Calu3 (cell line): ENCODE results near the gene TRDN. TPM values are rescaled to one million over a fixed set of nuclear protein-coding genes. Genes with fewer than 3 reads are reported as not detected.

Source experiments
- BruUV-seq: library from RNA; stranded (reverse); fragments of 400-500 nt; replicated peaks from 2 replicates; lab custom pipeline; 2021; lab: Mats Ljungman, UMichigan
- CTCF ChIA-PET: fragments of 300-600 bp; sonication (Branson Sonifier 250); formaldehyde crosslinking; loops from one replicate; lab custom pipeline; 2022; ENCODE audit warnings: antibody characterized with exemption; lab: Charles Lee
- DNase-seq: peaks from one replicate; pipeline ENCODE4 v3.0.0; 2022
- H3K27ac Mint-ChIP-seq: one replicate; pipeline ENCODE4 v1.8.0; 2022; ENCODE audit warnings: mixed read lengths; ENCODE audit not compliant: unreplicated experiment
- H3K27me3 Mint-ChIP-seq: one replicate; pipeline ENCODE4 v1.8.0; 2022; ENCODE audit warnings: mixed read lengths; ENCODE audit not compliant: unreplicated experiment
- H3K36me3 Mint-ChIP-seq: one replicate; pipeline ENCODE4 v1.8.0; 2022; ENCODE audit warnings: mild to moderate bottlenecking, moderate library complexity, mixed read lengths; ENCODE audit not compliant: insufficient read depth, unreplicated experiment
- H3K4me1 Mint-ChIP-seq: one replicate; pipeline ENCODE4 v1.8.0; 2022; ENCODE audit warnings: mild to moderate bottlenecking, low read depth, mixed read lengths; ENCODE audit not compliant: unreplicated experiment
- H3K4me3 Mint-ChIP-seq: one replicate; pipeline ENCODE4 v1.8.0; 2022; ENCODE audit warnings: mild to moderate bottlenecking, low read depth, moderate library complexity, mixed read lengths; ENCODE audit not compliant: unreplicated experiment
- H3K9me3 Mint-ChIP-seq: one replicate; pipeline ENCODE4 v1.8.0; 2022; ENCODE audit warnings: low read depth, mixed read lengths; ENCODE audit not compliant: unreplicated experiment
- intact Hi-C: fragments of 100-400 bp; cut with micrococcal nuclease; formaldehyde crosslinking; loops from one replicate; pipeline ENCODE4 v1.10.0; 2022; ENCODE audit not compliant: unreplicated experiment
- total RNA-seq: library from RNA; stranded (reverse); gene quantifications from 2 replicates; pipeline ENCODE4 v1.2.3, GENCODE V29; 2022
- TF ChIP-seq, protein P1 (sequence below): fragments of 200-600 bp; IDR thresholded peaks from one replicate; pipeline ENCODE4 v1.8.0; 2022; ENCODE audit warnings: antibody characterized with exemption; ENCODE audit not compliant: unreplicated experiment

The TRDN gene
- total RNA-seq, 1 experiment from 2014 or later, result not detected

DNA sequence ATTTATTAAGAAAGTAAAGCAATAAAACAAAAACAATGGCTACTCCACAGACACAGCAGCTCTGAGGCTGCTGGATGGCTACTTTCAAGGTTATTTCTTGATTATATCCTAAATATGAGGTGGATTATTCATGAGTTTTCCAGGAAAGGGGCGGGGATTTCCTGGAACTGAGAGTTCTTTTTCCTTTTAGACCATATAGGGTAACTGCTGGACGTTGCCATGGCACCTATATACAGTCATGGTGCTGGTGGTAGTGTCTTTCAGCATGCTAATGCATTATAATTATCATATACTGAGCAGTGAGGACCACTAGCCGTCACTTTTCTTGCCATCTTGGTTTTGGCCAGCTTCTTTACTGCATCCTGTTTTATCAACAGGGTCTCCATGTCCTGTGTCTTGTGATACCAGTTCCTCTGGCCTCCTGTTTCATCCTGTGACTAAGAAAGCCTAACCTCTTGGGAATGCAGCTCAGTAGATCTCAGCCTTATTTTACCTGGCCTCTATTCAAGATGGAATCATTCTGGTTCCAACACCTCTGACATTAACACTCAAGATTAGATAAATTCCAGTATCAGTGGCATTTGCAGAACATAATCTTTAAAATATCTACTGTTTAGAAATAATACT, 32.3 kb upstream of the TRDN start:
- TF ChIP-seq, protein P1, sequence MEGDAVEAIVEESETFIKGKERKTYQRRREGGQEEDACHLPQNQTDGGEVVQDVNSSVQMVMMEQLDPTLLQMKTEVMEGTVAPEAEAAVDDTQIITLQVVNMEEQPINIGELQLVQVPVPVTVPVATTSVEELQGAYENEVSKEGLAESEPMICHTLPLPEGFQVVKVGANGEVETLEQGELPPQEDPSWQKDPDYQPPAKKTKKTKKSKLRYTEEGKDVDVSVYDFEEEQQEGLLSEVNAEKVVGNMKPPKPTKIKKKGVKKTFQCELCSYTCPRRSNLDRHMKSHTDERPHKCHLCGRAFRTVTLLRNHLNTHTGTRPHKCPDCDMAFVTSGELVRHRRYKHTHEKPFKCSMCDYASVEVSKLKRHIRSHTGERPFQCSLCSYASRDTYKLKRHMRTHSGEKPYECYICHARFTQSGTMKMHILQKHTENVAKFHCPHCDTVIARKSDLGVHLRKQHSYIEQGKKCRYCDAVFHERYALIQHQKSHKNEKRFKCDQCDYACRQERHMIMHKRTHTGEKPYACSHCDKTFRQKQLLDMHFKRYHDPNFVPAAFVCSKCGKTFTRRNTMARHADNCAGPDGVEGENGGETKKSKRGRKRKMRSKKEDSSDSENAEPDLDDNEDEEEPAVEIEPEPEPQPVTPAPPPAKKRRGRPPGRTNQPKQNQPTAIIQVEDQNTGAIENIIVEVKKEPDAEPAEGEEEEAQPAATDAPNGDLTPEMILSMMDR, result no peak
- DNase-seq, result no peak
- H3K36me3 Mint-ChIP-seq, result no peaks in the 10 kb centered on the region
- no peak overlapping the region for H3K4me3 Mint-ChIP-seq
- H3K27ac Mint-ChIP-seq, result no peak overlapping the region
- CTCF ChIA-PET, result no interaction called here
- H3K4me1 Mint-ChIP-seq, result no peaks in the 10 kb centered on the region
- H3K9me3 Mint-ChIP-seq, result peaks cover 4% of the 10 kb centered on the region
- no peaks in the 10 kb centered on the region for H3K27me3 Mint-ChIP-seq
- intact Hi-C loops, result no loop called here
- BruUV-seq, result no TSS peak

DNA sequence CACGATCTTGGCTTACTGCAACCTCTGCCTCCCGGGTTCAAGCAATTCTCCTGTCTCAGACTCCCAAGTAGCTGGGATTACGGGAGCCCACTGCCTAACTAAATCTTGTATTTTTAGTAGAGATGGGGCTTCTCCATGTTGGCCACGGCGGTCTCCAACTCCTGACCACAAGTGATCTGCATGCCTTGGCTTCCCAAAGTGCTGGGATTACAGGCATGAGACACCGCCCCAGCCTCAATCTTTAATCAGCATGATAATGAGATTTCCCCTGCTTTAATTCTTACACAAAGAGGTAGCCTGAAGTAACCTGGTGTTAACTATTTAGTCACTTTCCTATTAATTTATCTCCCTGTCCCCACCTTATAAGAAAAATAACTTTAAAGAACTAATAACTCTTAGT, 31.3 kb upstream of the TRDN start:
- Mint-ChIP-seq H3K4me1 (no peaks in the 10 kb centered on the region), H3K36me3 (no peaks in the 10 kb centered on the region), H3K27ac (no peak overlapping the region), H3K4me3 (no peak overlapping the region), H3K27me3 (no peaks in the 10 kb centered on the region), H3K9me3 (no peaks in the 10 kb centered on the region)
- TF ChIP-seq, protein P1, result no peak
- CTCF ChIA-PET, result no interaction called here
- no TSS peak for BruUV-seq
- intact Hi-C loops, result no loop called here
- no peak for DNase-seq

DNA sequence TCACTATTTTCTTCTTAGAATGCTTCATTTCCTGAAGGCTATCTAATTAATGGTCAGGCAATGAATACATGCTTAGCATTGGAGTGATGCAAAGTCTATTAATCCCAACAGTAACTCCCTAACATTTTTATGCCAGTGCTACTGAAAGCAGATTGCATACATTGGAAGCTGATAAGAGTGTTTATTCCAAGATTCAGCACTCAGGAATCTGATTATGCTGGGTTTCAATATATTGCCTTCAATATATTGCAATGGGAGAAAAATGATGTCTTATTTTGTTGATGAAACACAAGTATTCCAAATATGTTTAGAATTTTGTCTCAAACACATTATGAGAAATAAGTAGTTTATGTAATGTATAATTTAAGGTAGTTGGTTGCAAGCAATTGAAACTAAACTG, 26.7 kb upstream of the TRDN start:
- BruUV-seq, result no TSS peak
- no peak overlapping the region for H3K4me3 Mint-ChIP-seq
- no peak for DNase-seq
- intact Hi-C loops, result no loop called here
- TF ChIP-seq, protein P1, result no peak
- peaks cover 4% of the 10 kb centered on the region for H3K9me3 Mint-ChIP-seq
- no peaks in the 10 kb centered on the region for H3K27me3 Mint-ChIP-seq
- no peaks in the 10 kb centered on the region for H3K36me3 Mint-ChIP-seq
- no peak overlapping the region for H3K27ac Mint-ChIP-seq
- CTCF ChIA-PET, result interaction anchor here (1.4 kb wide), 1 partner anchor 8 kb away, joined by 3 read pairs; no protein-coding TSS in a partner anchor
- H3K4me1 Mint-ChIP-seq, result no peaks in the 10 kb centered on the region

DNA sequence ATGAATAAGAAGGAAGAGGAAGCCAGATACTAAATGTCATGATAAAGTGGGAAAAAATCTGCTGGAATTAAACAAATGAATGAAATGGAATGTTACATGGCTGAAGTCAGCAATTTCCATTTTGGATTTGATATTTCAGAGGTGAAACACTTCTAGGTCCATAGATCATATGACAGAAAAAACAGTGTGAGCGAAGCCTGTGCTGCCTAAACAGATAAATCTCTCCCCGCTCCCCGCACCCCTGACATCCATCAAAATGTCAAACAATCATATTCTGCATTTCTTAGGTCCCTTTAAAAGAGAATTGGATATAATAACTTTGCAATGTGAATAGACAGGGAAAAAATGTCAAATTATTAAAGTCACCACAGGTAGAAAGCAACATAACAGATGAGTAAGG, 26.0 kb upstream of the TRDN start:
- TF ChIP-seq, protein P1, result no peak
- Mint-ChIP-seq H3K36me3 (no peaks in the 10 kb centered on the region), H3K27ac (no peak overlapping the region), H3K4me3 (no peak overlapping the region), H3K27me3 (no peaks in the 10 kb centered on the region), H3K9me3 (peaks cover 4% of the 10 kb centered on the region), H3K4me1 (no peaks in the 10 kb centered on the region)
- DNase-seq, result no peak
- CTCF ChIA-PET, result no interaction called here
- BruUV-seq, result no TSS peak
- intact Hi-C loops, result no loop called here
